HG02571 (cell line): ENCODE results near the gene F12.

Source experiments
- ATAC-seq: cut with Tn5 transposase; IDR thresholded peaks from one replicate; pipeline ENCODE4 v1.9.1; 2021; ENCODE audit warnings: mild to moderate bottlenecking, moderate library complexity; ENCODE audit not compliant: unreplicated experiment

Gene F12

GRCh38 chr5:177409043-177409801, at the start of gene F12:
F12 (minus strand) TSS chr5:177409564; CDS start chr5:177409527, 37 bp downstream.
- no peak for ATAC-seq

- ATAC-seq: no peak
Measured at GRCh38 chr5:177458912-177459350, 49.6 kb upstream of the F12 start.

GRCh38 chr5:177457852-177458681, 48.7 kb upstream of the F12 start:
- ATAC-seq: no peak

- ATAC-seq: no peak
Measured at GRCh38 chr5:177456976-177457851, 47.9 kb upstream of the F12 start.

GRCh38 chr5:177456591-177456964, 47.2 kb upstream of the F12 start:
- no peak for ATAC-seq

- peak; percentile 10 for ATAC-seq
Measured at GRCh38 chr5:177455661-177456590, 46.6 kb upstream of the F12 start.

GRCh38 chr5:177455036-177455660, 45.8 kb upstream of the F12 start:
- peak; percentile 47 for ATAC-seq

- ATAC-seq: peak; percentile 45
Measured at GRCh38 chr5:177454397-177455035, 45.2 kb upstream of the F12 start.

GRCh38 chr5:177453852-177454396, 44.6 kb upstream of the F12 start:
- peak; percentile 3 for ATAC-seq

- ATAC-seq: no peak
Measured at GRCh38 chr5:177452688-177453638, 43.6 kb upstream of the F12 start.

GRCh38 chr5:177450667-177451424, 41.5 kb upstream of the F12 start:
- ATAC-seq: no peak

GRCh38 chr5:177449140-177450061, 40.0 kb upstream of the F12 start:
- ATAC-seq: no peak

- ATAC-seq: no peak
Measured at GRCh38 chr5:177448244-177448950, 39.0 kb upstream of the F12 start.

GRCh38 chr5:177447611-177448243, 38.4 kb upstream of the F12 start:
- ATAC-seq: no peak
